Left forelimb (tissue), 1 donor: ENCODE measurements around the gene ITPA.

Experiments
- DNase-seq: peaks from one replicate; pipeline ENCODE4 v3.0.0-alpha.2; 2018; ENCODE audit warnings: low spot score

The ITPA gene

GRCh38 chr20:3227936-3228749 is 18.8 kb downstream of the ITPA start:
- no peak for DNase-seq

DNA sequence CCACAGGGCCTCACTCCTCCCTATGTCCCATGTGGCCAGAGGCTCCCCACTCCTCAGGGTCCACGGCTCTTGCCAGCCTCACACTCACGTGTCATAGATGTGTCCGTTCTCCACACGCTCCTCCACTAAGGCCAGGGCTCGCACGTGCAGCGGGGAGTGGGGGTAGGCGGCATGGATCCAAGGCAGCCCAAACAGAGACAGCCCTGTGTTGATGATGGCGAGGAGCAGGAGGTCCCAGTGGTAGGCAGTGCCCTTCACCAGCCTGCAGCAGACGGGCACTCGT is 19.4 kb downstream of the ITPA start:
- DNase-seq: no peak

DNA sequence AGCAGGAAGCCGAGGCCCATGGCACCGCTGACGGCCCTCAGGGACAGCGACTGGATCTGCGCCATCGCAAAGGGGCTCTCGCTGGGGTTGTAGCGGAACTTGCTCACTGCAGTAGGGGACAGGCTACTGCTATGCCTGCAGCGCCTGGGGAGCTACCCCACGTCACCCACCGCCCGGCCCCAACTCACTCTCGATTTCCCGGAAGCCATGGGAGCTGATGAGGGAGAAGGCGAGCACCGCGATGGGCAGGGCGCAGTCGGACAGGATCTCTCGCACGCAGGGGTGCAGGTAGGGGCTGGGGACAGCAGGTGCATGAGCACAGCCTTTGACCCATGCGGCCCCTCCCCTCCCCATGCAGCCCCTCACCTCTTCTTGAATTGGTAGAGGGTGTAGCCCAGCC is 19.9 kb downstream of the ITPA start:
- DNase-seq: no peak

DNA sequence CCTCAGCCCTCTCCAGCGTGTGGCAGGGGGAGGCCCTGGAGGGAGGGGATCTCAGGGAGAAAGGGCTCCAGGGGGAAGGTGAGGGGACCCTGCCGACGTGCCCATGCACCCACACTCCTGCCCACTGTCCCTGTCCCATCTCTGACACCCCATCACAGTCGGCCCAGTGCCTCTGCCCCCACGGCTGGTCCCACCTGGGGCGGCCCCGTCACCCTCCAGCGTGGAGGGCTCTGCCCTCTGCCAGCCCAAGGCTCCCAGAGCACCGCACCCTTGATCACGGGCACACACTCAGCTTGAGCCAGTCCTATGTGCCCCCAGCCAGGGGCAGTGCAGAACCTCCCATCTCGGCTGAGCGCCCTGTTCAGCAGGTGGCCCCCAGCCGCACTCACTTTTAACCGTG is 20.5 kb downstream of the ITPA start:
- no peak for DNase-seq

- no peak for DNase-seq
These were observed 21.8 kb downstream of the ITPA start for GRCh38 chr20:3231116-3231515.

DNA sequence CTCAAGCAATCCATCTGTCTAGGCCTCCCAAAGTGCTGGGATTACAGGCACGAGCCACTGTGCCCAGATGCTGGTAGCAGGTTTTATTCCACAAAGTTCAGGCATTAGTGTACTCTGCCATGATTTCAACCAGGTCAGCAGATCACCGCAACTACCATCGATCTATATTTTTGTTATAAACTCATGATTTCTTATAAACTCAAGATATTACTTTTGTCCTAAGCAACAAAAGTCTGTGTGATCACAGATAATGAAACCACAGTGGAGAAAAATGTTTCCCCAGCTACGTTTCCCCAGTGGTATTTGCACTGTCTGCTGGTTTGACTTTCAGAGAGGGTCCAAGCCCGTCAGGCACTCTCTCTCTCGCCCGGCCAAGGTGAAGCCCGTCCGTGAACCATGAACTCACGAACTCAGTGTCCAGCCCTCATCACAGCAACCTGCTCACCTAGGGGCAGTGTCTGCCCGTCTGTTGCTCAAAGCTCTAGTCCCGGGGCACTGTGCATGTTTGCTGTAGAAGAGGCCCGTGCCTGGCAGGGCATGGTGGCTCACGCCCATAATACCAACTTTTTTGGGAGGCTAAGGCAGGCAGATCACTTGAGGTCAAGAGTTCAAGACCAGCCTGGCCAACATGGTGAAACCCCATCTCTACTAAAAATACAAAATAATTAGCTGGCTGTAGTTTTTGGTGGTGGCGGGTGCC is 22.7 kb downstream of the ITPA start:
- DNase-seq: no peak

- no peak for DNase-seq
These were observed 24.1 kb downstream of the ITPA start for GRCh38 chr20:3233131-3233990.

DNA sequence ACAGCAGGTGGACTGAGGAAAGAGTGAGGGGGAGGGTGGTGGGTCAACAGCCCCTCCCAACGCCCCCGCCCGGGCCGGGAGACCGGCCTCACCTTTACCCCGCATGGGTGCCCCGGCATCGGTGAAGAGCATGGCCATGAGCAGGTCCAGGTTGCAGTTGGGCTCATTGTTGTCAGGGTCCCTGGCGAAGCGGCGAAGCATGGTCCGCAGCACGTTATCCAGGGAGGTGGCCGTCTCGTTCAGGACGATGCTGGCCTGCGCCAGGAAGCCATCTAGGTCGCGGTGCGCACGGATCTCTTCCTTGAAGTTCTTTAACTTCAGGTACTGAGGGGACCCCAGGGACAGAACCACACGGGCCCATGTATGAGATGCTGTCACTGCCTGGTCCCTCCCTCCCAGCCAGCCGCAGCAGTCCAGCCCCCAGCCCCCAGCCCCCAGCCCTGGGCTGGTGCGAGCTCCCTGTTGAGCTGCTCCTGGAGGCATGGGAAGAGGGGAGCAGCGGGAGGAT is 24.7 kb downstream of the ITPA start:
- DNase-seq: no peak

GRCh38 chr20:3235666-3236324 is 26.5 kb downstream of the ITPA start:
- DNase-seq: no peak

DNA sequence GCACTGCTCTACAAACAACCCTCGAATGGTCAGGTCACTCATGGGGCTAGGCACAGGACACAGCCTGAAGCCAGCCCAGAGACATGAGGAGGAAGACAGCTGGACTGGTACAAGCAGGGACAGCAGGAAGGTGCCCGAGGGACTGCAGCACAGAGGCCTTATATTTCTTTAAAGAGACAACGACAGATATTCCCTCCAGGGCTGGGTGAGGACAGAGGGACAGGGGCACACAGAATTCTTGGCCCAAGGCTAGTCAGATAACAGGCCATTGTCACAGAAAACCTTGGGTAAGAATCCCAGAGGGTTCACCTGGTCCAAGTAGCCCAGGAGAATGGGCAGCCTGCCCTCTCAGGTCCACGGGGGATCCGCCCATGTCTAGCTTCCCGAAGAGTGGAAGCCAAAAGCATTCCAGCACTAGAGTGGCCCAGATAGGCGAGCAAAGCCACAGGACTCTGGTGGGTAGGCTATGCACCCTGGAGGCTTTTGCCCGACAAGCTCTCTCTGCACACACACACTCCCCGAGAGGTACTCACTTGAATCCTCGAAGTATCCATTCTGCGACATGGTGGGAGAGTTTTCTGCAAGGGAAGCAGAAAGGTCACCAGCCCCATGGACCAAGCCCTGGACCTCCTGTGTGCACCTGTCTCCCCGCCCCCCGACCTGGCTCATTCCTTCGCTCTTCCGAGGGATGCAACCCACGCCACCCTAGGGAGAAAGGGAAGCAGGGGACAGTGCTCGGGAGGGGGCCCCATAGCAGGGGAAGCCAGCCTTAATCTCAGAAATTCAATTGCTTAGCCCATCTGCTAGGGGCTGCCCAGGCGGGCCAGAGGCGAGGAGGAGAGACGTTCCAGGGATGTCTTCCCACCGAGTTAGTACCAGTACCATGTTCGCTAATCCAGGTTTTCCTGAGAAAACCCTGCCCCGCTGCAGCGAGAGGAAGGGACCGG is 28.0 kb downstream of the ITPA start:
- no peak for DNase-seq

GRCh38 chr20:3237958-3238615 is 28.8 kb downstream of the ITPA start:
- DNase-seq: no peak

DNA sequence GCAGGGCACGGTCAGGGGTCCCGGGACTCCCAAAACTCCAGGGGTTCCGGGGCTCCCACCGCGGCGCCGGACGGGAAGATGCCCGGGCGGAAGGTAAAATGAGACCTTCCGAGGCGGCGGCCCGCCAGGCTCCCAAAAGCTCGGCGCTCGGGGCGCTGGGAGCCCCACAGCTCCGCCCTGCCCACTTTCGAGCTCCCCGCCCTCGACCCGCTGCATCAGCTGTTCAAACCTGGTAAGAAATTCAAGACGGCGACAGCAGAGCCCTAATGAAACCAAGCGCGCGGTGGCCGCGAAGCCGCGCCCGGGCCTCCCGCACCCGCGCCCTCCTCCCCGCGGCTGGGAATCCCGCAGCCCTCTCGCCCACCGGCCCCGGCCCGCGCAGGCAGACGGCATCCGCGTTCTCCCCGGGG is 29.3 kb downstream of the ITPA start:
- DNase-seq: no peak

DNA sequence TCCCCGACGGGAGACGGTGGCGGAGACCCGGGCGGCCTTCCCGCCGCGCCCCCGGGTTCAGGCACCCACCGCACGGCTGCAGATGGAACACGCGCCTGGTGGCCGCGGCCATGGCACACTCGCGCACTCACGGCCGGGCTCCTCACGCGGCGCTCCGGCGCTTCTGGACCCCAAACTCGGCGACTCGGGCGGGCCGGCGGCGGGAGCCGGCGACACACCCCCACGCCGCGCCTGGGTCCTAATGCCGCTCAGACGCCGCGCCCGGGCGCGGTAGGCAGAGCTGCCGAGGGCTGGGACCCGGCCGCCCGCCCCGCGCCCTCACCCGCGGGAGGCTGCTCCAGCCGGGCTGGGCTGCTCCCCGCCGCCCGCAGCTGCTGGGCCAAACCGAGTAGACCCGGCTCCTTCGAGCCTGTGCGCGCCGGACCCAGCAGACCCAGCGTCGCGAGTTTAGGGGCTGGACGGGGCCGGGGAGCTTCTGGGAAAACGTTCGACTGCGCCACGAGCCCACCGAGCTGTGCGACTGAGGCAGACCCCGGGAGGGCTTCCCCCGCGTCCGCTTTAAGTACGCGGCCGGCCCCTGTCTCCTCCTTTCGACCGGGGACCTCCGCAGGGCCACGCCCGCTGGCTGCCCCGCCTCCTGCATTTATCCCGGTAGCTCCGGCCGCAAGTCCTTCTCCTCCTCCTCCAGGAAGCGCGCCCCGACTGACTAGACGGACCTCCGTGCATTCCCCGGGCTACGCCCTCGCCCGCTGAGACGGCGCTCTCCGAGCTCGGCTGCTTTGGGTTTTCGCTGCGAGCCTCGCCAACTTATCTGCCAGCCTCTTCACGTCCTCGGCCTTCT is 29.9 kb downstream of the ITPA start, which contains the start of gene SLC4A11:
Gene SLC4A11 (minus strand): TSS at position 165 of the 841 bp plus-strand sequence. CDS start 53 bp downstream, at position 112.
- DNase-seq: no peak

DNA sequence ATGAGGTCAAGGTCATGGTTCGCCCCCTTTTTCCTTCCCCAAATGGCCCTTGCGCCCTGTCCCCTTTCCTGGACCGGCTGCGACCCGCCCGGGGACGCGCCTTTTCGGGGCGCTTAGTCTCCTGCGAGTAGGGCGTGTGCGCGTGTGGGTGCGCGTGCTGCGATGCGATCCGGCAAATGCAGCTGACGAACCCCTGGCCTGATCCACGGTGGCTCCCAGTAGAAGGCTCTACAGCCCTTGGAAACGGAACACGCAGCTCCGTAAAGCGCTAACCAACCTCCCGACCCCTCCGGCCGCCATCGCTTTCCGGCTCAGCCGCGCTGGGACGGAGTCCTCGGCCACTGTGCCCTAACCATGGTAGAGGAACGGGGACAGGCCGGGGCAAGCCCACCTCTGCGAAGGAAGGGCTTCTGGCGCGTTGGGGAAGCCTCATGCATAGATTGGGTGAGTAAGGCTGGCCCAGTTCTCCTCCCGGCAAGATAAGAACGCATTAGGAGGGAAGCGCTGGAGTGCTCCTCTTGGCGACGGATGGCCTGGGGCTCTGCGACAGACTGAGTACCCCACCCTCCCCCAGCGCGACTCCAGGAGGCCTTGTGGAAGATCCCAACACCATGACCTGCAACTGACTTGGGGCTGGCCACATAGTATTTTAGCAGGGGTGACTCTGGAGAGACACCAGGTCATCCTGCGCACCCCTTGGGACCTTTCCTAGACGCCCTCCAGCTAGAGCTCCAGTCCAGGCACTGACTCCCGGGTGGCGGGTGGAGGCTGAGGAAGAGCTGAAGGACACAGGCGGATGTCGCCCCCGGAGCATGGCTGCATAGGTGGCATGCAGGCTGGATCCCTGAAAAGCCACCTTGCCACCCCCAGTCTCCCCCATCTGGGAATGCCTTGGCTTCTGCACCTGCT is 30.8 kb downstream of the ITPA start:
- no peak for DNase-seq

GRCh38 chr20:3240776-3241363 is 31.6 kb downstream of the ITPA start:
- DNase-seq: no peak

GRCh38 chr20:3242172-3242692 is 32.9 kb downstream of the ITPA start:
- no peak for DNase-seq

GRCh38 chr20:3243718-3244358 is 34.5 kb downstream of the ITPA start:
- DNase-seq: no peak
